K562 (cell line): ENCODE measurements around the gene FGF11. TPM values are rescaled to one million over a fixed set of nuclear protein-coding genes. Genes with fewer than 3 reads are reported as not detected.

Experiments
- CREB1 ChIP-seq, 2 experiments: sonication (generic) in 1 of 2; formaldehyde crosslinking in 1 of 2; IDR thresholded peaks; 2 replicates each; pipeline versions ENCODE4 v1.6.1 to v1.8.0; 2012 to 2022; ENCODE audit warnings: inconsistent platforms in 1 of 2, mild to moderate bottlenecking in 1 of 2, missing genetic modification reagents in 1 of 2, moderate library complexity in 1 of 2
- ETV1 ChIP-seq: fragments of 450-650 bp; conservative IDR thresholded peaks from 2 replicates; pipeline ENCODE4 v1.6.1; 2016; ENCODE audit warnings: missing genetic modification characterization, control low read depth, low read depth, missing compliant biosample characterization
- HMGN3 ChIP-seq: IDR thresholded peaks from 2 replicates; pipeline ENCODE4 v1.6.1; 2011; ENCODE audit warnings: borderline replicate concordance, low read depth, mild to moderate bottlenecking, mixed read lengths, low read length; ENCODE audit not compliant: insufficient read length; ENCODE audit errors: extremely low read depth
- PHF8 ChIP-seq: fragments of 200-600 bp; sonication (generic); IDR thresholded peaks from 2 replicates; pipeline ENCODE4 v1.6.1; 2012; ENCODE audit warnings: mixed run types, mild to moderate bottlenecking, inconsistent platforms, low read length, moderate library complexity, borderline replicate concordance
- U2AF2 ChIP-seq: fragments of 200-400 bp; formaldehyde crosslinking; optimal IDR thresholded peaks from 2 replicates; pipeline ENCODE3; 2017; ENCODE audit warnings: low read depth, mild to moderate bottlenecking, low read length
- ZBTB7A ChIP-seq: IDR thresholded peaks from 2 replicates; pipeline ENCODE4 v1.6.1; 2011; ENCODE audit warnings: low read depth, mild to moderate bottlenecking, low read length, moderate library complexity, borderline replicate concordance; ENCODE audit not compliant: control insufficient read depth
- ZNF589 ChIP-seq: fragments of 200-800 bp; sonication (Bioruptor generic); IDR thresholded peaks from 2 replicates; pipeline ENCODE4 v1.6.1; 2016; ENCODE audit warnings: low read depth, missing genetic modification characterization, missing compliant biosample characterization
- polyA plus RNA-seq, 8 experiments: library from polyadenylated mRNA; depleted of rRNA in 4 of 8; stranded (reverse) in 5 of 8; unstranded in 3 of 8; fragments of >200 nt; fragmentation: Nextera tagmentation in 2 of 8; fragmentation: Illumina TruSeq in 1 of 8; extraction: Ambion mirVana in 2 of 8; extraction: Trizol in 1 of 8; gene quantifications; 2 replicates each; pipeline versions ENCODE4 v1.2.1 to v1.2.3, GENCODE V29; 2011 to 2014; ENCODE audit warnings: inconsistent platforms in 1 of 8, missing spikeins in 1 of 8
- total RNA-seq, 7 experiments: library from RNA; depleted of rRNA in 6 of 7; stranded (reverse); fragments of >200 nt in 6 of 7; fragmentation: Illumina TruSeq in 2 of 7; extraction: Trizol in 2 of 7; gene quantifications; 2 replicates each; pipeline versions ENCODE4 v1.2.1 to v1.2.3, GENCODE V29; 2011 to 2021; ENCODE audit warnings: low replicate concordance in 1 of 7
- TF ChIP-seq, protein P1 (sequence below): fragments of 450-650 bp; formaldehyde crosslinking; IDR thresholded peaks from 2 replicates; pipeline ENCODE4 v1.4.0; 2020; ENCODE audit warnings: mild to moderate bottlenecking, moderate library complexity
- TF ChIP-seq, protein P2 (sequence below), 2 experiments: fragments of 450-650 bp in 1 of 2; sonication (generic) in 1 of 2; formaldehyde crosslinking in 1 of 2; IDR thresholded peaks; 2 replicates each; pipeline versions ENCODE4 v1.7.1 to v1.9.0; 2016 to 2022; ENCODE audit warnings: inconsistent platforms in 1 of 2, mild to moderate bottlenecking in 1 of 2, missing genetic modification reagents in 1 of 2

The FGF11 gene
- total and polyA plus RNA-seq, 9 of the 15 experiments (the other 6 are each of a cell fraction or from before 2014, with no cell fraction given): 1.2 to 7.5 (median 3.0) TPM

DNA sequence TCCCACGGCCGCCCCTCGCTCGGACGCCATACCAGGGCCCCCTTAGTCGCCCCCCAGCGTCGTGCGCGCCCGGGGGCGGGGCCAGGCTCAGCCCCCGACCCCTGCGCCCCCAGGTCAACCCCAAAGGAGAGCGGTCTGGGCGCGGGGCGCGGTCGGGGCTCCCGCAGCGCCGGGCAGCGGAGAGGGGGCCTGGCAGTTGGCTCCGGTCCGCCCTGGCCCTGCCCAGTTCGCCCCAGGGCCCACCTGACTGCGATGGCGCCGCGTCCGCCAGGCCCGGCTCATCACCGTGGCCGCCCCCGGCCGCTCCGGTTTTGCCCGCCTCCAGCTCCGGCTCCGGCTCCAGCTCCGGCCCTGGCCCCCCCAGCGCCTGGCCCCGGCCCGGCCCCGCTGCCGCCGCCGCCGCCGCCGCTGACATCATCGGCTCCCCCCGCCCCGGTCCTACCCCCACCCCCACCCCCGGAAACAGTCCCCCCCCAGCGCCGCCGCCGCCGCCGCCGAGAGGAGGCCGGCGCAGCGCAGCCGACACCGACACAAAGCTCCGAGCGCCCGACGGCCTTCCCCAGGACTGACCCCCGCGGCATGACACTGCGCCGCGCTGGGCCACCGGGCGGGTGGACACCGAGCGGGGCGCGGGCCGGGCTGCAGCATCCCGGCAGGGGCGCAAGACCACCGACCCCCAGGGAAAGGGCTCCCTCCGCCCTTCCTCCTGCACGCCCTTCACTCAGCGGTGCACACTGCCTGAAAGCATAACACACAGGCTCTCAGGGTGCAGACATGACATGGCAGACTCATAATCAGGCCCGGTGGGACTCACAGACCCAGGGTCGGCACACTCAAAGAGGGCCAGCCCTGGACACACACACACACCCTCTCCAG lies 40.1 kb downstream of the FGF11 start, which contains the start of gene ZBTB4 (continued):
- TF ChIP-seq ZBTB7A: peak; percentile 43; the same call in 1 of the 2 replicates
- no peak for TF ChIP-seq U2AF2
- TF ChIP-seq PHF8: peak; percentile 53; the same call in 1 of the 2 replicates
- TF ChIP-seq, protein P1, sequence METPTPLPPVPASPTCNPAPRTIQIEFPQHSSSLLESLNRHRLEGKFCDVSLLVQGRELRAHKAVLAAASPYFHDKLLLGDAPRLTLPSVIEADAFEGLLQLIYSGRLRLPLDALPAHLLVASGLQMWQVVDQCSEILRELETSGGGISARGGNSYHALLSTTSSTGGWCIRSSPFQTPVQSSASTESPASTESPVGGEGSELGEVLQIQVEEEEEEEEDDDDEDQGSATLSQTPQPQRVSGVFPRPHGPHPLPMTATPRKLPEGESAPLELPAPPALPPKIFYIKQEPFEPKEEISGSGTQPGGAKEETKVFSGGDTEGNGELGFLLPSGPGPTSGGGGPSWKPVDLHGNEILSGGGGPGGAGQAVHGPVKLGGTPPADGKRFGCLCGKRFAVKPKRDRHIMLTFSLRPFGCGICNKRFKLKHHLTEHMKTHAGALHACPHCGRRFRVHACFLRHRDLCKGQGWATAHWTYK: no peak
- 0 out of 2 replicates have a peak, but pooled peaks have one; percentile 10 for TF ChIP-seq ZNF589 (CRISPR knock-in tag)
- TF ChIP-seq CREB1 (IDR thresholded peaks at IDR 0.05): no peak
- TF ChIP-seq CREB1 (CRISPR knock-in tag; IDR thresholded peaks at IDR 0.05): 0 out of 2 replicates have a peak, but pooled peaks have one; percentile 14
- TF ChIP-seq, protein P2, sequence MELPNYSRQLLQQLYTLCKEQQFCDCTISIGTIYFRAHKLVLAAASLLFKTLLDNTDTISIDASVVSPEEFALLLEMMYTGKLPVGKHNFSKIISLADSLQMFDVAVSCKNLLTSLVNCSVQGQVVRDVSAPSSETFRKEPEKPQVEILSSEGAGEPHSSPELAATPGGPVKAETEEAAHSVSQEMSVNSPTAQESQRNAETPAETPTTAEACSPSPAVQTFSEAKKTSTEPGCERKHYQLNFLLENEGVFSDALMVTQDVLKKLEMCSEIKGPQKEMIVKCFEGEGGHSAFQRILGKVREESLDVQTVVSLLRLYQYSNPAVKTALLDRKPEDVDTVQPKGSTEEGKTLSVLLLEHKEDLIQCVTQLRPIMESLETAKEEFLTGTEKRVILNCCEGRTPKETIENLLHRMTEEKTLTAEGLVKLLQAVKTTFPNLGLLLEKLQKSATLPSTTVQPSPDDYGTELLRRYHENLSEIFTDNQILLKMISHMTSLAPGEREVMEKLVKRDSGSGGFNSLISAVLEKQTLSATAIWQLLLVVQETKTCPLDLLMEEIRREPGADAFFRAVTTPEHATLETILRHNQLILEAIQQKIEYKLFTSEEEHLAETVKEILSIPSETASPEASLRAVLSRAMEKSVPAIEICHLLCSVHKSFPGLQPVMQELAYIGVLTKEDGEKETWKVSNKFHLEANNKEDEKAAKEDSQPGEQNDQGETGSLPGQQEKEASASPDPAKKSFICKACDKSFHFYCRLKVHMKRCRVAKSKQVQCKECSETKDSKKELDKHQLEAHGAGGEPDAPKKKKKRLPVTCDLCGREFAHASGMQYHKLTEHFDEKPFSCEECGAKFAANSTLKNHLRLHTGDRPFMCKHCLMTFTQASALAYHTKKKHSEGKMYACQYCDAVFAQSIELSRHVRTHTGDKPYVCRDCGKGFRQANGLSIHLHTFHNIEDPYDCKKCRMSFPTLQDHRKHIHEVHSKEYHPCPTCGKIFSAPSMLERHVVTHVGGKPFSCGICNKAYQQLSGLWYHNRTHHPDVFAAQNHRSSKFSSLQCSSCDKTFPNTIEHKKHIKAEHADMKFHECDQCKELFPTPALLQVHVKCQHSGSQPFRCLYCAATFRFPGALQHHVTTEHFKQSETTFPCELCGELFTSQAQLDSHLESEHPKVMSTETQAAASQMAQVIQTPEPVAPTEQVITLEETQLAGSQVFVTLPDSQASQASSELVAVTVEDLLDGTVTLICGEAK (IDR thresholded peaks at IDR 0.05): 0 out of 2 replicates have a peak, but pooled peaks have one; percentile 23
- TF ChIP-seq, protein P2 (CRISPR knock-in tag; IDR thresholded peaks at IDR 0.05): no peak
- TF ChIP-seq HMGN3: no peak
- TF ChIP-seq ETV1 (tag): no peak
- TF ChIP-seq, all 486 proteins: peak for 33
